Measurements from ENCODE around the gene HOXD12.

HOXD12 gene

DNA sequence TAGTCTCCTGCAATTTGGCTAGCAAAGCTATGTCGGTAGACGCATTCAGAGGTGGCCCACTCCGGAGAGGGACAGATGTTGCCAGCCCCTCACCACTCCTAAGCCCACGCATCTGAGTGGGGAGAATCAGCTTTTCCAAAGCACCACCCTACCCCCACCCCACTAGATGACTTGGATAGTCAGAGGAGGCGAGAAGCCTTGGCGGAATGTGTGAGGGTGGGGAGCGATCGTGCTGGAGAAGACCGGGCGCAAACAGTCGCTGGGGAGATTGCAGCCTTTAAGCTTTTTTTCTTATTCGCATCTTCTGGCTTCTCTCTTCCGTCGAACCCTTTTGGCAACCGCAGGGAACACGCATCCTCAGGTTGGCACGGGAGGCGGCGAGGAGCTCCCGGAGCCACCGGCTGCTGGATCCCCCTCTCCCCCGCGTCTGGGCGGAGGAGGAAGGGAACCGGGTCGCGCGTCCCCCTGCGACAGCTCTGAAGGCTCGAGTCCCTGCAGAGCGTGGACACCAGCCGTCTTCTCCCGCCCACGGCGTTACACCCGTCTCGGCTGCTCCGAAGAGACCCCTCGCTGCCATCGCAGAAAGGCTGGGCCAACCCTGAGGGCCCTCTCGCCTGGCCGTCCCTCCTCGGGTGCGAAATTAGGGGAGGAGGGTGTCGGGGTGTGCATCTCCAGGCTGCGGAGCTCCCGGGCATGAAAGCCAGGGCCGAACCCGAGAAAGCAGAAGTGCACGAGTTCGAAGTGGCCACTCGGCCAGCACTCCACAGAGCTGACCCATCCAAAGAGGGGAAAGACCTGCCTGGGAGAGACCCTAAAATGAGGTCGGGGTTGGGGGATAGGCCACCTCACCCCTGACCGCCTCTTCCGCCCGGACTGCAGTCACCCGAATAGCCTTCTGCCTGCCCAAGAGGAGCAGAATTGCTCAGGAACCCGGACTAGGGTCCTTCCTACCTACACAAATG is 28.0 kb upstream of the HOXD12 start:
- DNase-seq (ENCODE audit: low read depth, low spot score), result no peak
- H3K9me3 ChIP-seq (ENCODE audit: insufficient read depth, low read length), result peaks cover 28% of the 10 kb centered on the region; the same call in 1 of the 2 replicates

DNA sequence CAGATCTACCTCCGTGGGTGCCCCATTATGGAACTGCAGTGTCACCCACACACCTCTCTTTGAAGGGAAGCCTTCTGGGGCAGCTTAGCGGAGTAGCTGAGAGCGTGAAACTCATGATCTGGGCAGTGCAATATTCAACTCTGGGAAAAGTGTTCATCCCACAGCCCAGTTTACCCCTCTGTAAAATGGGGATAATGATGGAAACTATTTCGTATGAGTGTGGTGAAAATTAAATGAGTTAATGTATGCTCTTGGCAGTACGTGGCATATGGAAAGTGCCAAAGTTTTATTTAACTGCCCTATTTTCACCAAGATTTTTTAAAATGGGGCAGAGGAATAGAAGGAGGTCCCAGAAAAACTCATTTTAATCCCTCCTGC is 27.3 kb upstream of the HOXD12 start:
- DNase-seq (ENCODE audit: low read depth, low spot score), result no peak
- Histone ChIP-seq H3K9me3 (ENCODE audit: insufficient read depth, low read length) (peaks cover 23% of the 10 kb centered on the region; the same call in 1 of the 2 replicates), H3K36me3 (ENCODE audit: insufficient read depth, insufficient read length, low read length) (no peaks in the 10 kb centered on the region), H3K27me3 (ENCODE audit: insufficient read depth, insufficient read length) (no peaks in the 10 kb centered on the region), H3K9ac (ENCODE audit: insufficient read length, low read depth) (no peak overlapping the region), H3K4me3 (ENCODE audit: insufficient read length, low read depth) (no peak overlapping the region), H3K4me1 (ENCODE audit: insufficient read depth, insufficient read length) (no peaks in the 10 kb centered on the region)
- TF ChIP-seq YY1 (IDR thresholded peaks at IDR 0.05; ENCODE audit: insufficient read depth, insufficient read length), result no peak
- TF ChIP-seq SUZ12 (IDR thresholded peaks at IDR 0.05; ENCODE audit: extremely low read depth, insufficient read depth, insufficient read length), result no peak
- no peak for TF ChIP-seq ZNF274 (IDR thresholded peaks at IDR 0.05; ENCODE audit: low read depth, low read length)

More for the DNA sequence above, 28.0 kb upstream of the HOXD12 start:
- Histone ChIP-seq H3K36me3 (ENCODE audit: insufficient read depth, insufficient read length, low read length) (no peaks in the 10 kb centered on the region), H3K4me3 (ENCODE audit: insufficient read length, low read depth) (no peak overlapping the region), H3K27me3 (ENCODE audit: insufficient read depth, insufficient read length) (no peaks in the 10 kb centered on the region), H3K9ac (ENCODE audit: insufficient read length, low read depth) (no peak overlapping the region), H3K4me1 (ENCODE audit: insufficient read depth, insufficient read length) (no peaks in the 10 kb centered on the region)
- TF ChIP-seq ZNF274 (IDR thresholded peaks at IDR 0.05; ENCODE audit: low read depth, low read length), result no peak
- no peak for TF ChIP-seq YY1 (IDR thresholded peaks at IDR 0.05; ENCODE audit: insufficient read depth, insufficient read length)
- no peak for TF ChIP-seq SUZ12 (IDR thresholded peaks at IDR 0.05; ENCODE audit: extremely low read depth, insufficient read depth, insufficient read length)

DNA sequence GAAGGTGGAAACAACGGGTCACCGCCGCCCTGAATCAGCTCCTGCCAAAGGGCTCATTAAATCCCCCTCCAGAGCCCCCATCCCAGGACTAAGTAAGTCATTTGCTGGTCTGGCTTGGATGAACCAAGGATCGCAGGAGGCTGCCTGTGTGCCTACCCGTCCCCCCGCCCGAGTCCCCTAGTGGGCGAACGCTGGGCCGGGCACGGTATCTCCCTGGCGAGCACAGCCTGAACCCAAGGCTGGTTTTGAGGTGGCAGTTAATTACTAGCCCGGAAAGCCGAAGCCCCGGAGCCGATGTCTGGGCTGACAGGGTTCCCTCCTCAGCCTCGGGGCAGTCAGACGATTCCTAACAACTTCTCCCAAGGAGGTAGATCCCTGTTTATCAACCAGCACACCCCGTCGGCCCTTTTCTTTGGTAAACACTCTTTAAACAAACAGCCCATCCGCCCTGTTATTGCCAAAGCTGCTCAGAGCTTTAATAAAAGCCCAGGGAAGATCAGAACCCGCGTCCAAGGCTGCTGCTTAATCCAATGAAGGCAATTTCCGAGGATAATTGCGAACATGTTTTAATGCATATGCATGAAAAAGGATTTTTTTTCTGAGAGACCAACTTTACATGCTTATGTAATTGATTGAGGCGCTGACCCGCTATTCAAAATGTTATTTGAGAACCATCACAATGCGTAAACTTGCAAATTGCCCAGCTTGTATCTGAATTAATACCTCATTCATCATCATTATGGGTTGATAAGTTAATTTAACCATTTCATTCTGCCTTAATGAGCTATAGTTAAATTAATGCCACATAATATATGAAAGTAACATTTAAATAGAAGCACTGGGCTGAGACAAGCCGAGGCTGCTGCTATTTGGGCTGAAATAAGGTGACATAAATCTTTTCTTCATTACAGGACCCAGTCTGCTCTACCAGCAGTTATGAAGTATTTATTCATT is 26.4 kb upstream of the HOXD12 start:
- Histone ChIP-seq H3K9me3 (ENCODE audit: insufficient read depth, low read length) (peaks cover 16% of the 10 kb centered on the region), H3K4me1 (ENCODE audit: insufficient read depth, insufficient read length) (no peaks in the 10 kb centered on the region), H3K9ac (ENCODE audit: insufficient read length, low read depth) (no peak overlapping the region), H3K36me3 (ENCODE audit: insufficient read depth, insufficient read length, low read length) (no peaks in the 10 kb centered on the region), H3K4me3 (ENCODE audit: insufficient read length, low read depth) (no peak overlapping the region), H3K27me3 (ENCODE audit: insufficient read depth, insufficient read length) (no peaks in the 10 kb centered on the region)
- DNase-seq (ENCODE audit: low read depth, low spot score), result no peak
- TF ChIP-seq ZNF274 (IDR thresholded peaks at IDR 0.05; ENCODE audit: low read depth, low read length), result no peak
- TF ChIP-seq SUZ12 (IDR thresholded peaks at IDR 0.05; ENCODE audit: extremely low read depth, insufficient read depth, insufficient read length), result no peak
- TF ChIP-seq YY1 (IDR thresholded peaks at IDR 0.05; ENCODE audit: insufficient read depth, insufficient read length), result no peak

DNA sequence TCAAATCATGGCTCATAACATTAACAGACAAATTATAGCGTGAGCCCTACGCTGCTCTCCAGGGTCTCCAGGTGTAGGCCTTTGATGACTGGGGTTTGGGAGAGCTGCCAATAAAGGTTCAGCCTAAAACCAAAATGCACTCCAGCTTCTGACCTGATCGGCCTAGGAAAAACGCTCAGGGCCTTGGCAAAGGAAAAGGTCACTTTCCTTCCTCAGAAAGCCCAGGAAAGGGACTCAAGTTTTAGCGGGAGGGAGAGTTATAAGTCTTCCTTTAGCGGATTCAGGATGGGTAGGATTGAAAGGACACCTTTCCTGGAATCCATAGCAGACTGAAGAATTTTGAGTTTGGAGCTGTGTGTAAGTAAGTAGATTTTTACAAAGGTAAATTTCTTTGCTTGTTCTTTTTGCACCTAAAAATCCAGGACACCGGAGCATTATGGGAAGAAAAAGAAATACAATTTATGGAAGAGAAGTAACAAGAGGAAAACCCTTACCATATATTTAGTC is 24.6 kb upstream of the HOXD12 start:
- Histone ChIP-seq H3K4me1 (ENCODE audit: insufficient read depth, insufficient read length) (no peaks in the 10 kb centered on the region), H3K4me3 (ENCODE audit: insufficient read length, low read depth) (no peak overlapping the region), H3K36me3 (ENCODE audit: insufficient read depth, insufficient read length, low read length) (no peaks in the 10 kb centered on the region), H3K27me3 (ENCODE audit: insufficient read depth, insufficient read length) (no peaks in the 10 kb centered on the region), H3K9ac (ENCODE audit: insufficient read length, low read depth) (no peak overlapping the region), H3K9me3 (ENCODE audit: insufficient read depth, low read length) (peaks cover 25% of the 10 kb centered on the region)
- DNase-seq (ENCODE audit: low read depth, low spot score), result no peak
- TF ChIP-seq ZNF274 (IDR thresholded peaks at IDR 0.05; ENCODE audit: low read depth, low read length), result no peak
- no peak for TF ChIP-seq SUZ12 (IDR thresholded peaks at IDR 0.05; ENCODE audit: extremely low read depth, insufficient read depth, insufficient read length)
- no peak for TF ChIP-seq YY1 (IDR thresholded peaks at IDR 0.05; ENCODE audit: insufficient read depth, insufficient read length)

DNA sequence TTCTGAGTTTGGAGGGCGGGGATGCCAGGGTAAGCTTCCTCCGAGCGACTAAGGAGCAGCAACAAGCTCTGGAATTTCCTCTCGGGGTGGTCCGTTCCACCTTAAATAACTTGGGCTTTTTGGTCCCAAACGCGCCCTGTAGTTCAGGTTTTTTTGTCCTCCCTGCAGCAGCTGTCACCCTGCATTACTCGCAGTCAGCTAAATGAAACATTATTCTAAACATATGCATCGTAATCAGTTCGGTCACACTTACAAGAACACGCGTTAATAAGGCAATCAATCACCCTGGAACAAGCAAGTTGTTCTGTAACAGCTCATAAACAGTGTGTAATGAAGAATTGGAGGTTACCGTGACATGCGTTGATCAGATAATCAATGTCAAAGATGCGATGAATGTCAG is 24.1 kb upstream of the HOXD12 start:
- no peak overlapping the region for H3K9ac ChIP-seq (ENCODE audit: insufficient read length, low read depth)
- H3K36me3 ChIP-seq (ENCODE audit: insufficient read depth, insufficient read length, low read length), result no peaks in the 10 kb centered on the region
- no peaks in the 10 kb centered on the region for H3K4me1 ChIP-seq (ENCODE audit: insufficient read depth, insufficient read length)
- H3K9me3 ChIP-seq (ENCODE audit: insufficient read depth, low read length), result peaks cover 26% of the 10 kb centered on the region
- no peak overlapping the region for H3K4me3 ChIP-seq (ENCODE audit: insufficient read length, low read depth)
- TF ChIP-seq ZNF274 (IDR thresholded peaks at IDR 0.05; ENCODE audit: low read depth, low read length), result no peak
- TF ChIP-seq YY1 (IDR thresholded peaks at IDR 0.05; ENCODE audit: insufficient read depth, insufficient read length), result no peak
- TF ChIP-seq SUZ12 (IDR thresholded peaks at IDR 0.05; ENCODE audit: extremely low read depth, insufficient read depth, insufficient read length), result no peak
- DNase-seq (ENCODE audit: low read depth, low spot score), result no peak
- peaks cover 2% of the 10 kb centered on the region for H3K27me3 ChIP-seq (ENCODE audit: insufficient read depth, insufficient read length)

DNA sequence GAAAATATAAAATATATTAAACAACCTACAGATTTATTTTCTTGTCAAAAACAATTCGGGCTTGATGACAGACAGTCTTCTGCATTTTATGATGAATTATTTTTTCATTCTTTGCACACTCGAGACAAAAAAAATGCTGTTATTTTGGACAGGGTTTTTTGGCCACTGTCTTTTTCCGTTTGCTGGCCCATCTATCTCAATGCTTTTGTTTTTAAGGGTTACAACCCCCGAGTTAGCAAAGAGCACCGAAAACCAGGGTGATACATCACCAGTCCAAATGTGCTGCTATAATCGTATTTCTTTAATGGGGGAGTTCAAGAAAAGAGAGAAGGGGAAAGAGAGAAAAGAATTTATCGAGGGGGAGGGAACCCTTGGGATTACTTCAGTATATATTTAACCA is 23.5 kb upstream of the HOXD12 start:
- DNase-seq (ENCODE audit: low read depth, low spot score), result no peak
- Histone ChIP-seq H3K9me3 (ENCODE audit: insufficient read depth, low read length) (peaks cover 31% of the 10 kb centered on the region), H3K4me3 (ENCODE audit: insufficient read length, low read depth) (no peak overlapping the region), H3K9ac (ENCODE audit: insufficient read length, low read depth) (no peak overlapping the region), H3K4me1 (ENCODE audit: insufficient read depth, insufficient read length) (no peaks in the 10 kb centered on the region), H3K27me3 (ENCODE audit: insufficient read depth, insufficient read length) (peaks cover 8% of the 10 kb centered on the region), H3K36me3 (ENCODE audit: insufficient read depth, insufficient read length, low read length) (no peaks in the 10 kb centered on the region)
- TF ChIP-seq ZNF274 (IDR thresholded peaks at IDR 0.05; ENCODE audit: low read depth, low read length) (no peak), SUZ12 (IDR thresholded peaks at IDR 0.05; ENCODE audit: extremely low read depth, insufficient read depth, insufficient read length) (no peak), YY1 (IDR thresholded peaks at IDR 0.05; ENCODE audit: insufficient read depth, insufficient read length) (no peak)

All from NT2/D1 (cell line).